ENCODE results near the gene ZBTB1.

DNA sequence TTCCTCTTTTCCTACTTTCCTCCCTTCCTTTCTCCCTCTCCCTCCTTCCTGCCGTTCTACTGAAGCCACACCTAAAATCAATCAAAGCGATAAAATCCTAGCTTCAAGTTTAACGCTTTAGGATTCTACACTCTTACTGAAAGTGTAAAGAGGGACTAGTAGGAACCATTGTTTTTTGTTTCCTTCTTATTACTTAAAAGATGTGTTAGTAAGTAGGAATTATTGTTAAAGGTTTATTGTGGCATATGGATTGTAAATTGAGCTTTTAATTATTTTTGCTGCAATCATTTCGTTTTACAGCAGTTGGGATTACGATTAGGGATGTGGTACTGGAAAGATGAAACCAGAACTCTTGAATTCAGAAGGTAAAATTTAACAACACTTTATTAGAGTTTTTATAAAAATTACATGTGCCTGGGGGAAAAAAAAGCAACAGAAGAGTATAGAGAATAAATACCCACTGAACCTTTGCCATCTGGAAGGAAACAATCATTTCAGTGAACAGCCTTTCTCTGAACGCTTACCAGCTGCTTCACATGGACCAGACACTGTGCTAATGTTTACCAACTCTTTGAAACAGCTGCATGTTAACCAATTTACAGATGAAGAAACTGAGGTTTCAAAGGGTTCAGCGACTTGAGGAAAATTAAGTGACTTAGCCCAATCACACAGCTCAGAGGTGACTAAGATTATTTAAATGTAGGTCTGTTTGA is 46.2 kb downstream of the ZBTB1 start:
- TF ChIP-seq TCF12 (IDR thresholded peaks at IDR 0.05; ENCODE audit: low read depth, low read length), result no peak
- no peak for TF ChIP-seq BRCA1 (IDR thresholded peaks at IDR 0.05; ENCODE audit: low read depth, low read length)
- TF ChIP-seq EP300 (IDR thresholded peaks at IDR 0.05; ENCODE audit: borderline replicate concordance in 1 of 2, control insufficient read depth in 1 of 2, low read depth in 2 of 2, low read length in 2 of 2), result no peak
- TF ChIP-seq SUZ12 (IDR thresholded peaks at IDR 0.05; ENCODE audit: unreplicated experiment), result no peak
- TF ChIP-seq, protein P1, sequence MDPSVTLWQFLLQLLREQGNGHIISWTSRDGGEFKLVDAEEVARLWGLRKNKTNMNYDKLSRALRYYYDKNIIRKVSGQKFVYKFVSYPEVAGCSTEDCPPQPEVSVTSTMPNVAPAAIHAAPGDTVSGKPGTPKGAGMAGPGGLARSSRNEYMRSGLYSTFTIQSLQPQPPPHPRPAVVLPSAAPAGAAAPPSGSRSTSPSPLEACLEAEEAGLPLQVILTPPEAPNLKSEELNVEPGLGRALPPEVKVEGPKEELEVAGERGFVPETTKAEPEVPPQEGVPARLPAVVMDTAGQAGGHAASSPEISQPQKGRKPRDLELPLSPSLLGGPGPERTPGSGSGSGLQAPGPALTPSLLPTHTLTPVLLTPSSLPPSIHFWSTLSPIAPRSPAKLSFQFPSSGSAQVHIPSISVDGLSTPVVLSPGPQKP (IDR thresholded peaks at IDR 0.05; ENCODE audit: low read depth, low read length), result no peak
- no peak for TF ChIP-seq HCFC1 (IDR thresholded peaks at IDR 0.05; ENCODE audit: low read length)
- TF ChIP-seq, protein P2, sequence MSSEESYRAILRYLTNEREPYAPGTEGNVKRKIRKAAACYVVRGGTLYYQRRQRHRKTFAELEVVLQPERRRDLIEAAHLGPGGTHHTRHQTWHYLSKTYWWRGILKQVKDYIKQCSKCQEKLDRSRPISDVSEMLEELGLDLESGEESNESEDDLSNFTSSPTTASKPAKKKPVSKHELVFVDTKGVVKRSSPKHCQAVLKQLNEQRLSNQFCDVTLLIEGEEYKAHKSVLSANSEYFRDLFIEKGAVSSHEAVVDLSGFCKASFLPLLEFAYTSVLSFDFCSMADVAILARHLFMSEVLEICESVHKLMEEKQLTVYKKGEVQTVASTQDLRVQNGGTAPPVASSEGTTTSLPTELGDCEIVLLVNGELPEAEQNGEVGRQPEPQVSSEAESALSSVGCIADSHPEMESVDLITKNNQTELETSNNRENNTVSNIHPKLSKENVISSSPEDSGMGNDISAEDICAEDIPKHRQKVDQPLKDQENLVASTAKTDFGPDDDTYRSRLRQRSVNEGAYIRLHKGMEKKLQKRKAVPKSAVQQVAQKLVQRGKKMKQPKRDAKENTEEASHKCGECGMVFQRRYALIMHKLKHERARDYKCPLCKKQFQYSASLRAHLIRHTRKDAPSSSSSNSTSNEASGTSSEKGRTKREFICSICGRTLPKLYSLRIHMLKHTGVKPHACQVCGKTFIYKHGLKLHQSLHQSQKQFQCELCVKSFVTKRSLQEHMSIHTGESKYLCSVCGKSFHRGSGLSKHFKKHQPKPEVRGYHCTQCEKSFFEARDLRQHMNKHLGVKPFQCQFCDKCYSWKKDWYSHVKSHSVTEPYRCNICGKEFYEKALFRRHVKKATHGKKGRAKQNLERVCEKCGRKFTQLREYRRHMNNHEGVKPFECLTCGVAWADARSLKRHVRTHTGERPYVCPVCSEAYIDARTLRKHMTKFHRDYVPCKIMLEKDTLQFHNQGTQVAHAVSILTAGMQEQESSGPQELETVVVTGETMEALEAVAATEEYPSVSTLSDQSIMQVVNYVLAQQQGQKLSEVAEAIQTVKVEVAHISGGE (CRISPR knock-in tag; IDR thresholded peaks at IDR 0.05), result no peak
- no peak for TF ChIP-seq SIN3A (IDR thresholded peaks at IDR 0.05; ENCODE audit: low read depth, low read length)
- no peak for TF ChIP-seq E2F8 (IDR thresholded peaks at IDR 0.05; ENCODE audit: low read depth, partially characterized antibody)
- no peak for TF ChIP-seq CHD4 (IDR thresholded peaks at IDR 0.05)
- TF ChIP-seq, protein P3, sequence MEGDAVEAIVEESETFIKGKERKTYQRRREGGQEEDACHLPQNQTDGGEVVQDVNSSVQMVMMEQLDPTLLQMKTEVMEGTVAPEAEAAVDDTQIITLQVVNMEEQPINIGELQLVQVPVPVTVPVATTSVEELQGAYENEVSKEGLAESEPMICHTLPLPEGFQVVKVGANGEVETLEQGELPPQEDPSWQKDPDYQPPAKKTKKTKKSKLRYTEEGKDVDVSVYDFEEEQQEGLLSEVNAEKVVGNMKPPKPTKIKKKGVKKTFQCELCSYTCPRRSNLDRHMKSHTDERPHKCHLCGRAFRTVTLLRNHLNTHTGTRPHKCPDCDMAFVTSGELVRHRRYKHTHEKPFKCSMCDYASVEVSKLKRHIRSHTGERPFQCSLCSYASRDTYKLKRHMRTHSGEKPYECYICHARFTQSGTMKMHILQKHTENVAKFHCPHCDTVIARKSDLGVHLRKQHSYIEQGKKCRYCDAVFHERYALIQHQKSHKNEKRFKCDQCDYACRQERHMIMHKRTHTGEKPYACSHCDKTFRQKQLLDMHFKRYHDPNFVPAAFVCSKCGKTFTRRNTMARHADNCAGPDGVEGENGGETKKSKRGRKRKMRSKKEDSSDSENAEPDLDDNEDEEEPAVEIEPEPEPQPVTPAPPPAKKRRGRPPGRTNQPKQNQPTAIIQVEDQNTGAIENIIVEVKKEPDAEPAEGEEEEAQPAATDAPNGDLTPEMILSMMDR (IDR thresholded peaks at IDR 0.05 in 2 of 3, conservative IDR thresholded peaks at IDR 0.05 in 1 of 3; ENCODE audit: control insufficient read depth in 2 of 3, extremely low read depth in 1 of 3, insufficient read depth in 1 of 3, low read depth in 3 of 3, low read length in 3 of 3), result no peak
- TF ChIP-seq SREBF2 (IDR thresholded peaks at IDR 0.05; ENCODE audit: low read length), result no peak
- no peak for TF ChIP-seq REST (IDR thresholded peaks at IDR 0.05; ENCODE audit: low read depth, low read length)
- TF ChIP-seq NR2C2 (IDR thresholded peaks at IDR 0.05; ENCODE audit: borderline replicate concordance, control insufficient read depth, insufficient read length, low read depth), result no peak

All from GM12878 (cell line).